MCF 10A (cell line): ENCODE data around the gene NPS. TPM values are rescaled to one million over a fixed set of nuclear protein-coding genes. Genes with fewer than 3 reads are reported as not detected.

Source experiments
- BruUV-seq: library from RNA; stranded (reverse); fragments of 400-500 nt; replicated peaks from 2 replicates; lab custom pipeline; 2021; lab: Mats Ljungman, UMichigan
- CTCF ChIA-PET: fragments of 300-600 bp; sonication (Branson Sonifier 250); formaldehyde crosslinking; extraction: SDS; loops from one replicate; lab custom pipeline; 2021; ENCODE audit warnings: antibody characterized with exemption, inconsistent platforms; lab: Yijun Ruan, JAX
- POLR2A ChIA-PET: fragments of 300-600, 350-650 bp; sonication (Branson Sonifier 250); formaldehyde crosslinking; extraction: SDS; loops from one replicate; lab custom pipeline; 2020; ENCODE audit warnings: antibody characterized with exemption, inconsistent platforms; lab: Yijun Ruan, JAX
- DNase-seq: peaks from one replicate; pipeline ENCODE4 v3.0.0-alpha.2; 2018; ENCODE audit not compliant: unreplicated experiment
- H3K27ac Mint-ChIP-seq: one replicate; pipeline ENCODE4 v1.8.0; 2022; ENCODE audit warnings: mild to moderate bottlenecking, low read depth, mixed read lengths; ENCODE audit not compliant: unreplicated experiment
- H3K27me3 Mint-ChIP-seq: one replicate; pipeline ENCODE4 v1.8.0; 2022; ENCODE audit warnings: mixed read lengths; ENCODE audit not compliant: insufficient read depth, unreplicated experiment
- H3K36me3 Mint-ChIP-seq: one replicate; pipeline ENCODE4 v1.8.0; 2022; ENCODE audit warnings: mild to moderate bottlenecking, moderate library complexity, mixed read lengths; ENCODE audit not compliant: insufficient read depth, unreplicated experiment
- H3K4me1 Mint-ChIP-seq: one replicate; pipeline ENCODE4 v1.8.0; 2022; ENCODE audit warnings: mixed read lengths; ENCODE audit not compliant: insufficient read depth, unreplicated experiment
- H3K4me3 Mint-ChIP-seq: one replicate; pipeline ENCODE4 v1.8.0; 2022; ENCODE audit warnings: mild to moderate bottlenecking, moderate library complexity, mixed read lengths; ENCODE audit not compliant: unreplicated experiment
- H3K9me3 Mint-ChIP-seq: one replicate; pipeline ENCODE4 v1.8.0; 2022; ENCODE audit warnings: mixed read lengths; ENCODE audit not compliant: unreplicated experiment
- intact Hi-C: fragments of 100-400 bp; cut with micrococcal nuclease; formaldehyde crosslinking; loops from 2 replicates; pipeline ENCODE4 v1.14.1; 2022
- total RNA-seq: library from RNA; stranded (reverse); gene quantifications from 2 replicates; pipeline ENCODE4 v1.2.3, GENCODE V29; 2022
- TF ChIP-seq, protein P1 (sequence below): fragments of 200-600 bp; IDR thresholded peaks from one replicate; pipeline ENCODE4 v1.8.0; 2022; ENCODE audit warnings: antibody characterized with exemption, mild to moderate bottlenecking; ENCODE audit not compliant: unreplicated experiment

The NPS gene
- total RNA-seq, 1 experiment from 2014 or later: not detected

DNA sequence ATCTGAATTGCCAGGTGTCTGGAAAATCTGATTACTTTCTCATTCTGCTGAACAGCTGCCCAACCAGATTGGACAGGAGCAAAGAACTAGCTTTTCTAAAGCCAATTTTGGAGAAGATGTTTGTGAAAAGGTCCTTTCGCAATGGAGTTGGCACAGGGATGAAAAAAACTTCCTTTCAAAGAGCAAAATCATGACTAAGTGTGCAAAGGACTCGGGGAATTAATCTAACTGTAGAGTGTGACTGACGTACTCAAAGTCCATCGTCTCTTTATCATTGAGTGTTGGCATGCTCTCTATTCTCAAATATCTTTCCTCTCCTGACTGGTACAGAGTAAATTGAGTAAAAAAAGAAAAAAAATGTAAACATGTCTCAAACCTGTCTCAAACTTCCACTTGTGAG lies 3.3 kb downstream of the NPS start:
- TF ChIP-seq, protein P1, sequence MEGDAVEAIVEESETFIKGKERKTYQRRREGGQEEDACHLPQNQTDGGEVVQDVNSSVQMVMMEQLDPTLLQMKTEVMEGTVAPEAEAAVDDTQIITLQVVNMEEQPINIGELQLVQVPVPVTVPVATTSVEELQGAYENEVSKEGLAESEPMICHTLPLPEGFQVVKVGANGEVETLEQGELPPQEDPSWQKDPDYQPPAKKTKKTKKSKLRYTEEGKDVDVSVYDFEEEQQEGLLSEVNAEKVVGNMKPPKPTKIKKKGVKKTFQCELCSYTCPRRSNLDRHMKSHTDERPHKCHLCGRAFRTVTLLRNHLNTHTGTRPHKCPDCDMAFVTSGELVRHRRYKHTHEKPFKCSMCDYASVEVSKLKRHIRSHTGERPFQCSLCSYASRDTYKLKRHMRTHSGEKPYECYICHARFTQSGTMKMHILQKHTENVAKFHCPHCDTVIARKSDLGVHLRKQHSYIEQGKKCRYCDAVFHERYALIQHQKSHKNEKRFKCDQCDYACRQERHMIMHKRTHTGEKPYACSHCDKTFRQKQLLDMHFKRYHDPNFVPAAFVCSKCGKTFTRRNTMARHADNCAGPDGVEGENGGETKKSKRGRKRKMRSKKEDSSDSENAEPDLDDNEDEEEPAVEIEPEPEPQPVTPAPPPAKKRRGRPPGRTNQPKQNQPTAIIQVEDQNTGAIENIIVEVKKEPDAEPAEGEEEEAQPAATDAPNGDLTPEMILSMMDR: no peak
- Mint-ChIP-seq H3K27me3 (peaks cover 18% of the 10 kb centered on the region), H3K36me3 (peaks cover 4% of the 10 kb centered on the region), H3K27ac (no peak overlapping the region), H3K4me3 (no peak overlapping the region), H3K9me3 (no peaks in the 10 kb centered on the region), H3K4me1 (peaks cover 5% of the 10 kb centered on the region)
- ChIA-PET CTCF (interaction anchor here (0.6 to 0.7 kb wide), 2 partner anchors 133 to 399 kb away, joined by 3 to 4 read pairs; no protein-coding TSS in a partner anchor), POLR2A (no interaction called here)
- peak; percentile 64 for DNase-seq
- BruUV-seq: no TSS peak
- intact Hi-C loops: no loop called here

DNA sequence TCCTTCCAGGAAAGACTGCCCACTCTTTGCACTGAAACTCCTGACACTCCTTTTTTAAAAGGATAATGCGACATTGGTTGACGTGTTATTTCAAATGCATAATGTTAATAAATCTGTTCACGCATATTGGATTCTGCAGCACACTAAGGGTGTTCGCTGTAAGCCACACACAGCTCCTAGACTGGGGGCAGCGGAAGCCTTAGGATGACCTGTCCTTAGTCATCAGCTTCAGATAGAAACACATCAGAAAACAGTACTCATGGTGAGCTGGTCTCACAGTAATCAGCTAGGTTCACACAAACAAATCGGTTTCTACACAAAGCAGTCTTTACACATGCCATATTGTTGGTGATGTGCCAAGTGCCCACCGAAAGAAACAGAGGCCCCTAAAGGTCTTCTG lies 4.3 kb downstream of the NPS start:
- TF ChIP-seq, protein P1: no peak
- intact Hi-C loops: no loop called here
- peaks cover 18% of the 10 kb centered on the region for H3K27me3 Mint-ChIP-seq

DNA sequence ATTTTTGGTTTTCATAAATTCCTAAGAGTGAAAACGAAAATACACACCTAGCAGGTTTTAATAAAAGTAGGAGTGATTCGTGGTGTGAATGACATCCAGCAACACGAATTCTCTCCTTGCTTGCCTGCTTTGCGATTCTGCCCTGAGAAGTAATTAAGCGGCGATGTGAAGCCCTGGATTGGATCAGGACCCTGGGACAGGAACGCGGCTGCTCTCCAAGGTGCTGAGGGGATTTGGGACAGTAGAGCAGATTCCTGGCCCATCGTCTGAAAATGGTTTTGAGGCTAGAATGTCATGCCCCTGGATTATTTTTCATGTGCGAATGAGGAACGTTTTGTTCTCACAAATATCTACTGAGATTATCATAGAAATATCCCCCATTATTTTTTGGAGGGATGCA lies 7.8 kb downstream of the NPS start:
- intact Hi-C loops: no loop called here
- POLR2A ChIA-PET: no interaction called here
- Mint-ChIP-seq H3K4me3 (no peak overlapping the region), H3K9me3 (no peaks in the 10 kb centered on the region), H3K4me1 (no peaks in the 10 kb centered on the region), H3K36me3 (no peaks in the 10 kb centered on the region), H3K27ac (no peak overlapping the region), H3K27me3 (peaks cover 22% of the 10 kb centered on the region)
- CTCF ChIA-PET: no interaction called here
- DNase-seq: peak; percentile 54
- BruUV-seq: no TSS peak
- TF ChIP-seq, protein P1: no peak

More for the DNA sequence above, 4.3 kb downstream of the NPS start:
- Mint-ChIP-seq H3K27ac (no peak overlapping the region), H3K4me1 (peaks cover 5% of the 10 kb centered on the region), H3K4me3 (no peak overlapping the region), H3K36me3 (no peaks in the 10 kb centered on the region), H3K9me3 (no peaks in the 10 kb centered on the region)
- CTCF ChIA-PET: no interaction called here
- POLR2A ChIA-PET: no interaction called here
- BruUV-seq: no TSS peak
- DNase-seq: no peak

DNA sequence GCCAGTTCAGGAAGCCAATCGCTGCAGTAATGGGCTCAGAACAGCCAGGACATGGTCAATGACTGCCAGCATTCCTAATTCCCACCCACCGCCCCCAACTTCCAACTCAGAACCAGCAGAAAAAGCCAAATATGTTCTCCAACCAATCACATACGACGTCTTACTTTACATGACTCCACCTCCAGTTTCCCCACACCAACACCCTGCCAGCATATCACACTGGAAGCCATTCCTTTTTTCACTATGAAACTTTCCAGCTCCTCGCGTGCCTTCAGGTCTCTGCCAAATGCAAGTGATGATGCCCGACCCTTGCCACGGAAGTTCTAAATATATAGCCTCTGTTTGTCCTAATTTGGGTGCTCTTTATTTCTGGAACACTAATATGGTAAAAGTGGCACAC lies 12.5 kb downstream of the NPS start:
- no TSS peak for BruUV-seq
- H3K27ac Mint-ChIP-seq: no peak overlapping the region
- intact Hi-C loops: no loop called here
- ChIA-PET POLR2A (no interaction called here), CTCF (interaction anchor here (1.0 kb wide), 1 partner anchor 17 kb away, joined by 4 read pairs; no protein-coding TSS in a partner anchor)
- no peaks in the 10 kb centered on the region for H3K4me1 Mint-ChIP-seq
- TF ChIP-seq, protein P1: no peak
- no peaks in the 10 kb centered on the region for H3K9me3 Mint-ChIP-seq
- H3K4me3 Mint-ChIP-seq: no peak overlapping the region
- no peak for DNase-seq
- peaks cover 41% of the 10 kb centered on the region for H3K27me3 Mint-ChIP-seq
- H3K36me3 Mint-ChIP-seq: no peaks in the 10 kb centered on the region
